Measurements from ENCODE around the gene TSG101. TPM values are rescaled to one million over a fixed set of nuclear protein-coding genes. Genes with fewer than 3 reads are reported as not detected.

The TSG101 gene, protein sequence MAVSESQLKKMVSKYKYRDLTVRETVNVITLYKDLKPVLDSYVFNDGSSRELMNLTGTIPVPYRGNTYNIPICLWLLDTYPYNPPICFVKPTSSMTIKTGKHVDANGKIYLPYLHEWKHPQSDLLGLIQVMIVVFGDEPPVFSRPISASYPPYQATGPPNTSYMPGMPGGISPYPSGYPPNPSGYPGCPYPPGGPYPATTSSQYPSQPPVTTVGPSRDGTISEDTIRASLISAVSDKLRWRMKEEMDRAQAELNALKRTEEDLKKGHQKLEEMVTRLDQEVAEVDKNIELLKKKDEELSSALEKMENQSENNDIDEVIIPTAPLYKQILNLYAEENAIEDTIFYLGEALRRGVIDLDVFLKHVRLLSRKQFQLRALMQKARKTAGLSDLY
- 22.4 and 33.5 TPM in 2 replicates for total RNA-seq (2013; cell fraction: nucleolus; rRNA removed)
- total RNA-seq (2014; rRNA removed) (89.7 and 93.1 TPM in 2 replicates), total RNA-seq (2014; rRNA removed; fragmentation: Illumina TruSeq; extraction: Trizol) (71.5 and 74.2 TPM in 2 replicates), total RNA-seq (2021) (38.8 and 42.3 TPM in 2 replicates), polyA plus RNA-seq (2011; rRNA removed) (98.7 and 123 TPM in 2 replicates), polyA plus RNA-seq (2014; fragmentation: Illumina TruSeq; extraction: Trizol) (142 and 147 TPM in 2 replicates), polyA plus RNA-seq (2014; fragmentation: Nextera tagmentation; extraction: Ambion mirVana) (10 to 100 TPM; 22.3 to 37.6 TPM), polyA plus RNA-seq (2014; rRNA removed) (63.5 and 80.0 TPM in 2 replicates), polyA plus RNA-seq (2016; fragmentation: Nextera tagmentation; extraction: Ambion mirVana) (100 to 1,000 TPM in 1 of 2 experiments, 10 to 100 TPM in 1; 98.3 to 102 TPM), polyA minus RNA-seq (2011; rRNA and poly(A)+ RNA removed) (105 and 112 TPM in 2 replicates), Bru-seq, nascent RNA (percentile 81 among the genes with signal in this experiment), BruChase-seq, experiment 1, labeled RNA remaining after a 6-hour chase (percentile 70 among the genes with signal in this experiment), BruChase-seq, experiment 2, labeled RNA remaining after a 2-hour chase (percentile 70 among the genes with signal in this experiment)
- 26.7 TPM for polyA plus RNA-seq (2011; ENCODE audit: low read depth)
- 148 and 185 TPM in 2 replicates for polyA plus RNA-seq (2011; cell fraction: cytosol; rRNA removed)
- 71.9 and 73.7 TPM in 2 replicates for polyA plus RNA-seq (2011; cell fraction: nucleus; rRNA removed)
- 35.9 and 42.1 TPM in 2 replicates for polyA plus RNA-seq (2012)
- polyA minus RNA-seq (2011; cell fraction: cytosol; rRNA and poly(A)+ RNA removed), result 14.8 and 34.3 TPM in 2 replicates
- polyA minus RNA-seq (2011; cell fraction: nucleus; rRNA and poly(A)+ RNA removed), result 21.5 and 25.1 TPM in 2 replicates
- long read RNA-seq, experiment 1, transcript TSG101-201 (10 exons, 1,824 nt), result major isoform, 54 of 61 reads
- long read RNA-seq, experiment 1, partial matches to known transcripts, result 3 of 61 reads
- long read RNA-seq, experiment 1, other reads (novel, unspliced or antisense), result 4 of 61 reads
- long read RNA-seq, experiment 2, transcript TSG101-201 (10 exons, 1,824 nt), result major isoform, 293 of 345 reads
- long read RNA-seq, experiment 2, partial matches to known transcripts, result 27 of 345 reads
- long read RNA-seq, experiment 2, other reads (novel, unspliced or antisense), result 24 of 345 reads

DNA sequence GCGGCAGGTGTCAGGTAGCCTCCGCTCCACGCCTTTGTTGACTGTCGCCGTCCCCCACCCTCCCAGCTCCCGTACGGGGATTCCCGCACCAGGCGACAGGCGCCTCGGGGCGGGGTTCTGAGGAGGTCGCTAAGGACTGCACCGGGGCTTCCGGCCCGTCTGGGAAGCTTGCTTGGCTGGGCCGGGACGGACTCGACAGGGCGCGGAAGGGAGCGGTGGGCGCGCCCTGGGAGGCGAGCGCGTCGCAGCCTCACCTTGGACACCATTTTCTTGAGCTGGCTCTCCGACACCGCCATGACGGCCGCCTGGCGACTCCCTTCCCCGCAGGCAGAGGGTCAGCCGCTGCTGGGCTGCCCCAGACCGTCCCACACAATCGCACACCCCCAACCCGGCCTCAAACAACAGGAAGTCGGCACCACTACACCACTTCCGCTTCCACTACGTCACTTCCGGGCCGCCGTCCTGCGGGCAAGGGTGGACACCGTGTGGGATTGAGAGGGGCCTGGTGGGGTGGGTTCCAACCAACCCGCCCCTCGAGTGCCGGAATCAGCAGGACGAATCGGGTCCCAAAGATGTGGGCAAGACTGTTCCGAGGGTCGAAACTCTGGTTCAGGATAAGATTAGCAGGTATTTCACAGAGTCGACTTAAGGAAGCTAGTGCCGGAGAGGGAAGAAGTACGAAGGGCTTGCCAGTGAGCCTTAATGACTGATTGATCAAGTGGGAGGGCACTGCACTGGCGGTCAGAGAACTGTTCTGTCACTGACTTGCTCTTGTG lies at the start of gene TSG101:
Gene TSG101 (minus strand): TSS at position 422 of the 776 bp plus-strand sequence. CDS start 126 bp downstream, at position 296.
- Histone ChIP-seq H4K20me1 (ENCODE audit: control insufficient read depth, insufficient read depth) (no peaks in the 10 kb centered on the region), H3K36me3 (ENCODE audit: control insufficient read depth in 2 of 2, insufficient read depth in 2 of 2, low read length in 1 of 2) (peaks cover 0 to 3% of the 10 kb centered on the region in 2 experiments; a peak in 1 of 4 replicates), H3K27ac (ENCODE audit: control insufficient read depth, insufficient read depth) (peak within 1 kb of the TSS; percentile 91), H3K4me3 (peak within 1 kb of the TSS; percentile 95), H2AFZ (ENCODE audit: control insufficient read depth, low read depth, low read length) (peak within 1 kb of the TSS; percentile 91), H3K9me3 (replicated peaks; ENCODE audit: control insufficient read depth, insufficient read depth, low read length) (no peaks in the 10 kb centered on the region), H3K4me1 (ENCODE audit: control insufficient read depth, insufficient read depth, low read length) (no peaks in the 10 kb centered on the region; the same call in 1 of the 2 replicates), H3K27me3 (replicated peaks in 1 of 2; ENCODE audit: control insufficient read depth in 2 of 2, insufficient read depth in 2 of 2, low read length in 1 of 2) (no peaks in the 10 kb centered on the region), H3K79me2 (ENCODE audit: control insufficient read depth, insufficient read depth, low read length) (peaks cover 43% of the 10 kb centered on the region), H3K4me2 (ENCODE audit: control insufficient read depth, insufficient read depth) (peak within 1 kb of the TSS; percentile 68), H3K9ac (ENCODE audit: control insufficient read depth, insufficient read depth, low read length) (peak within 1 kb of the TSS; percentile 82)
- CTCF ChIA-PET, result interaction anchor here (0.7 to 5.6 kb wide), 16 partner anchors 9 to 411 kb away, joined by 3 to 30 read pairs (median 3); no protein-coding TSS in a partner anchor
- SMC1A ChIA-PET (ENCODE audit: uncharacterized antibody, unreplicated experiment), result interaction anchor here (0.6 to 2.3 kb wide), 13 partner anchors 9 to 624 kb away, joined by 3 to 14 read pairs (median 3); no protein-coding TSS in a partner anchor
- ATAC-seq (peak; percentile 91), FAIRE-seq (peak; percentile 38), DNase-seq (ENCODE audit: low read depth, low spot score) (peak; percentile 69)
- 1% methylated on average over 57 of the region's 57 CpGs for WGBS (ENCODE audit: insufficient coverage, insufficient replicate concordance, low lambda C conversion rate, missing lambda C conversion rate)
- RAD21 ChIA-PET (ENCODE audit: unreplicated experiment), result interaction anchor here (0.6 to 2.0 kb wide), 11 partner anchors 18 to 282 kb away, joined by 3 to 7 read pairs (median 3); partner anchors contain the start of genes GTF2H1 and HPS5
- intact Hi-C loops (cut with micrococcal nuclease; ENCODE audit: unreplicated experiment), result loop anchor here (5.0 to 10.0 kb wide), 6 partner anchors 106 to 409 kb away; partner anchors contain the start of genes GTF2H1, HPS5, LDHA and SAA2
- POLR2A ChIA-PET, result interaction anchor here (0.5 to 2.2 kb wide), 18 partner anchors 13 to 1652 kb away, joined by 3 to 13 read pairs (median 4); partner anchors contain the start of genes HPS5, LDHA, SPTY2D1 and UEVLD
- BruUV-seq (replicated peaks), result no TSS peak
- in situ Hi-C loops (cut with MboI), result no loop called here
- TF ChIP-seq ZNF622 (IDR thresholded peaks at IDR 0.05) (no peak), TARDBP (IDR thresholded peaks at IDR 0.05; ENCODE audit: borderline replicate concordance) (peak; percentile 56; the same call in 1 of the 2 replicates), STAT3 (IDR thresholded peaks at IDR 0.05; ENCODE audit: low read depth, low read length) (no peak), RCOR1 (conservative IDR thresholded peaks at IDR 0.05; ENCODE audit: low read depth, low read length) (no peak), ATF7 (IDR thresholded peaks at IDR 0.05; ENCODE audit: low read depth) (peak; percentile 91), KAT2A (conservative IDR thresholded peaks at IDR 0.05; ENCODE audit: control insufficient read depth, low read depth, low read length) (no peak), BRCA1 (IDR thresholded peaks at IDR 0.05; ENCODE audit: low read depth, low read length) (no peak), ZSCAN29 (IDR thresholded peaks at IDR 0.05) (no peak), TAF1 (IDR thresholded peaks at IDR 0.05; ENCODE audit: borderline replicate concordance, low read depth, low read length) (peak; percentile 80), IRF4 (IDR thresholded peaks at IDR 0.05; ENCODE audit: low read depth, low read length) (peak; percentile 31; the same call in 1 of the 2 replicates), POU2F2 (IDR thresholded peaks at IDR 0.05; ENCODE audit: borderline replicate concordance, low read depth, low read length) (peak; percentile 42; the same call in 2 of the 3 replicates), SMARCA5 (IDR thresholded peaks at IDR 0.05) (no peak), RFX5 (IDR thresholded peaks at IDR 0.05; ENCODE audit: low read depth, low read length) (0 out of 2 replicates have a peak, but pooled peaks have one; percentile 24), IKZF2 (IDR thresholded peaks at IDR 0.05) (peak; percentile 15 to 61; a peak in 3 of 4 replicates)
- TF ChIP-seq, protein P1, sequence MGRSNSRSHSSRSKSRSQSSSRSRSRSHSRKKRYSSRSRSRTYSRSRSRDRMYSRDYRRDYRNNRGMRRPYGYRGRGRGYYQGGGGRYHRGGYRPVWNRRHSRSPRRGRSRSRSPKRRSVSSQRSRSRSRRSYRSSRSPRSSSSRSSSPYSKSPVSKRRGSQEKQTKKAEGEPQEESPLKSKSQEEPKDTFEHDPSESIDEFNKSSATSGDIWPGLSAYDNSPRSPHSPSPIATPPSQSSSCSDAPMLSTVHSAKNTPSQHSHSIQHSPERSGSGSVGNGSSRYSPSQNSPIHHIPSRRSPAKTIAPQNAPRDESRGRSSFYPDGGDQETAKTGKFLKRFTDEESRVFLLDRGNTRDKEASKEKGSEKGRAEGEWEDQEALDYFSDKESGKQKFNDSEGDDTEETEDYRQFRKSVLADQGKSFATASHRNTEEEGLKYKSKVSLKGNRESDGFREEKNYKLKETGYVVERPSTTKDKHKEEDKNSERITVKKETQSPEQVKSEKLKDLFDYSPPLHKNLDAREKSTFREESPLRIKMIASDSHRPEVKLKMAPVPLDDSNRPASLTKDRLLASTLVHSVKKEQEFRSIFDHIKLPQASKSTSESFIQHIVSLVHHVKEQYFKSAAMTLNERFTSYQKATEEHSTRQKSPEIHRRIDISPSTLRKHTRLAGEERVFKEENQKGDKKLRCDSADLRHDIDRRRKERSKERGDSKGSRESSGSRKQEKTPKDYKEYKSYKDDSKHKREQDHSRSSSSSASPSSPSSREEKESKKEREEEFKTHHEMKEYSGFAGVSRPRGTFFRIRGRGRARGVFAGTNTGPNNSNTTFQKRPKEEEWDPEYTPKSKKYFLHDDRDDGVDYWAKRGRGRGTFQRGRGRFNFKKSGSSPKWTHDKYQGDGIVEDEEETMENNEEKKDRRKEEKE (IDR thresholded peaks at IDR 0.05), result no peak

All from GM12878 (cell line).